Neural progenitor cell (in vitro differentiated cells): ENCODE results near the gene CDS1.

Experiments used
- CTCF ChIP-seq: fragments of 200-600 bp; sonication (generic); IDR thresholded peaks from 2 replicates; pipeline ENCODE4 v1.5.1; 2017; ENCODE audit warnings: antibody characterized with exemption, mild to moderate bottlenecking
- EZH2 ChIP-seq: fragments of 200-600 bp; sonication (generic); IDR thresholded peaks from 2 replicates; pipeline ENCODE4 v1.6.1; 2017; ENCODE audit warnings: antibody characterized with exemption, mild to moderate bottlenecking, moderate library complexity

GRCh38 chr4:84684361-84684760 is 101.4 kb downstream of the CDS1 start:
- TF ChIP-seq EZH2 (no peak), CTCF (no peak)
